CD14-positive monocyte (primary cell): ENCODE results near the gene PARP15. TPM values are rescaled to one million over a fixed set of nuclear protein-coding genes. Genes with fewer than 3 reads are reported as not detected.

Experiments
- DNase-seq, 3 donors: peaks; one replicate each; pipeline ENCODE4 v3.0.0-alpha.2; 2011 to 2022
- H2AFZ ChIP-seq: 2 replicates; pipeline ENCODE4 v1.6.0; 2012; ENCODE audit warnings: mild to moderate bottlenecking, low read depth, low read length, inconsistent platforms; ENCODE audit not compliant: insufficient read depth, poor library complexity, severe bottlenecking
- H3K27ac ChIP-seq, 2 donors: 1 replicate in 1 of 2; 2 replicates in 1 of 2; pipeline ENCODE4 v1.5.1; 2012 to 2013; ENCODE audit warnings: low read length in 2 of 2, control low read depth in 1 of 2, inconsistent platforms in 1 of 2, low read depth in 1 of 2, mild to moderate bottlenecking in 1 of 2
- H3K27me3 ChIP-seq, 2 donors: one replicate each; pipeline versions ENCODE4 v1.6.0 to v1.6.1; 2011 to 2013; ENCODE audit warnings: low read length in 2 of 2; ENCODE audit not compliant: control insufficient read depth in 2 of 2, insufficient read depth in 2 of 2
- H3K36me3 ChIP-seq, 2 donors: replicated peaks in 1 of 2; 1 replicate in 1 of 2; 2 replicates in 1 of 2; pipeline versions ENCODE4 v1.5.1 to v1.6.1; 2012 to 2013; ENCODE audit warnings: low read length in 2 of 2, control low read depth in 1 of 2, inconsistent platforms in 1 of 2, mild to moderate bottlenecking in 1 of 2; ENCODE audit not compliant: insufficient read depth in 2 of 2, control insufficient read depth in 1 of 2
- H3K4me1 ChIP-seq, 2 donors: 1 replicate in 1 of 2; 2 replicates in 1 of 2; pipeline versions ENCODE4 v1.5.1 to v1.6.1; 2012 to 2013; ENCODE audit warnings: low read length in 2 of 2, control low read depth in 1 of 2, inconsistent platforms in 1 of 2, mild to moderate bottlenecking in 1 of 2, moderate library complexity in 1 of 2; ENCODE audit not compliant: insufficient read depth in 2 of 2, control insufficient read depth in 1 of 2
- H3K4me2 ChIP-seq: replicated peaks from 2 replicates; pipeline ENCODE3; 2012; ENCODE audit warnings: low read length, moderate library complexity, mild to moderate bottlenecking; ENCODE audit not compliant: poor library complexity, severe bottlenecking; ENCODE audit errors: extremely low read depth
- H3K4me3 ChIP-seq, 3 experiments: fragments of 200-600 bp in 1 of 3; sonication (generic) in 1 of 3; replicated peaks in 1 of 3; 1 replicate in 2 of 3; 2 replicates in 1 of 3; pipeline ENCODE4 v1.5.1; 2011 to 2013; ENCODE audit warnings: low read length in 3 of 3, mild to moderate bottlenecking in 3 of 3, control low read depth in 2 of 3, low read depth in 2 of 3, inconsistent platforms in 1 of 3, moderate library complexity in 1 of 3
- H3K79me2 ChIP-seq: 2 replicates; pipeline ENCODE4 v1.6.0; 2012; ENCODE audit warnings: mild to moderate bottlenecking, control low read depth, inconsistent platforms, low read length, moderate library complexity; ENCODE audit not compliant: insufficient read depth
- H3K9ac ChIP-seq: 2 replicates; pipeline ENCODE4 v1.6.0; 2017; ENCODE audit warnings: low read length, mild to moderate bottlenecking; ENCODE audit not compliant: insufficient read depth, poor library complexity, severe bottlenecking
- H3K9me3 ChIP-seq, 2 donors: replicated peaks in 1 of 2; 1 replicate in 1 of 2; 2 replicates in 1 of 2; pipeline versions ENCODE4 v1.5.1 to v1.6.1; 2012 to 2013; ENCODE audit warnings: low read length in 2 of 2, control low read depth in 1 of 2; ENCODE audit not compliant: control insufficient read depth in 1 of 2, insufficient read depth in 1 of 2
- H4K20me1 ChIP-seq: 2 replicates; pipeline ENCODE4 v1.6.0; 2012; ENCODE audit warnings: mild to moderate bottlenecking, low read length, control low read depth, moderate library complexity; ENCODE audit not compliant: insufficient read depth
- H3K27ac Mint-ChIP-seq, 7 donors: one replicate each; pipeline ENCODE4 v1.8.0; 2020; ENCODE audit warnings: mild to moderate bottlenecking in 7 of 7, mixed read lengths in 7 of 7, moderate library complexity in 6 of 7, inconsistent platforms in 2 of 7
- H3K27me3 Mint-ChIP-seq, 3 donors: one replicate each; pipeline ENCODE4 v1.8.0; 2021 to 2022; ENCODE audit warnings: low read depth in 3 of 3, mild to moderate bottlenecking in 3 of 3, mixed read lengths in 3 of 3, moderate library complexity in 3 of 3, inconsistent platforms in 1 of 3
- H3K36me3 Mint-ChIP-seq, 2 donors: one replicate each; pipeline ENCODE4 v1.8.0; 2020; ENCODE audit warnings: mixed read lengths in 2 of 2, inconsistent platforms in 1 of 2, mild to moderate bottlenecking in 1 of 2
- H3K4me1 Mint-ChIP-seq: one replicate; pipeline ENCODE4 v1.8.0; 2020; ENCODE audit warnings: mild to moderate bottlenecking, mixed read lengths
- H3K4me3 Mint-ChIP-seq, 2 donors: one replicate each; pipeline ENCODE4 v1.8.0; 2020; ENCODE audit warnings: mild to moderate bottlenecking in 2 of 2, mixed read lengths in 2 of 2, moderate library complexity in 1 of 2
- H3K9me3 Mint-ChIP-seq, 7 donors: one replicate each; pipeline ENCODE4 v1.8.0; 2020 to 2022; ENCODE audit warnings: mixed read lengths in 7 of 7, mild to moderate bottlenecking in 6 of 7, moderate library complexity in 6 of 7, inconsistent platforms in 2 of 7
- CTCF ChIP-seq: fragments of 200-600 bp; IDR thresholded peaks from one replicate; pipeline ENCODE4 v1.8.0; 2022; ENCODE audit warnings: antibody characterized with exemption, mild to moderate bottlenecking
- WGBS: methylation state at CpG from one replicate; pipeline ENCODE4 v1.1.5; 2013; ENCODE audit warnings: missing lambda C conversion rate; ENCODE audit not compliant: insufficient coverage; 5-methylcytosine and 5-hydroxymethylcytosine counted together
- intact Hi-C, 2 donors: fragments of 100-400 bp; cut with micrococcal nuclease; formaldehyde crosslinking; loops; one replicate each; pipeline versions ENCODE4 v1.15.0 to v1.15.1; 2023
- polyA plus RNA-seq, 3 donors: library from polyadenylated mRNA; depleted of rRNA in 1 of 3; unstranded in 2 of 3; stranded (reverse) in 1 of 3; fragments of 300-500 nt in 2 of 3; fragments of >200 nt in 1 of 3; fragmentation: Illumina TruSeq in 2 of 3; gene quantifications; 1 replicate in 2 of 3; 2 replicates in 1 of 3; pipeline ENCODE4 v1.2.3, GENCODE V29; 2012 to 2021

Gene PARP15
- polyA plus RNA-seq, 3 donors, result 0.23 to 4.4 (median 0.28) TPM

GRCh38 chr3:122636697-122637096 is 59.2 kb downstream of the PARP15 start:
- Mint-ChIP-seq H3K27ac (no peak overlapping the region), H3K36me3 (no peaks in the 10 kb centered on the region), H3K4me1 (peaks cover 3% of the 10 kb centered on the region), H3K9me3 (no peaks in the 10 kb centered on the region), H3K27me3 (no peaks in the 10 kb centered on the region), H3K4me3 (no peak overlapping the region)
- Histone ChIP-seq H3K4me1 (no peaks in the 10 kb centered on the region), H3K9me3 (no peaks in the 10 kb centered on the region), H4K20me1 (no peaks in the 10 kb centered on the region), H3K79me2 (no peaks in the 10 kb centered on the region), H3K4me3 (no peak overlapping the region), H3K27ac (no peak overlapping the region), H3K36me3 (no peaks in the 10 kb centered on the region), H3K27me3 (no peaks in the 10 kb centered on the region), H3K9ac (no peak overlapping the region), H3K4me2 (no peak overlapping the region), H2AFZ (no peak overlapping the region)
- DNase-seq, result no peak
- WGBS, result 100% methylated on average over 1 of the region's 3 CpGs
- intact Hi-C loops, result no loop called here
- no peak for TF ChIP-seq CTCF

- DNase-seq, result no peak
- H3K36me3 ChIP-seq, result no peaks in the 10 kb centered on the region
- intact Hi-C loops, result no loop called here
- no peak overlapping the region for H3K27ac ChIP-seq
- no peak overlapping the region for H3K4me3 ChIP-seq
- no peaks in the 10 kb centered on the region for H3K27me3 ChIP-seq
- H2AFZ ChIP-seq, result no peak overlapping the region
- H3K4me2 ChIP-seq, result no peak overlapping the region
- no peak overlapping the region for H3K9ac ChIP-seq
- Mint-ChIP-seq H3K4me3 (no peak overlapping the region), H3K27me3 (peaks cover 0 to 3% (median 1%) of the 10 kb centered on the region in 3 donors), H3K4me1 (peaks cover 3% of the 10 kb centered on the region), H3K9me3 (no peaks in the 10 kb centered on the region), H3K36me3 (no peaks in the 10 kb centered on the region), H3K27ac (no peak overlapping the region)
- no peaks in the 10 kb centered on the region for H3K79me2 ChIP-seq
- H3K9me3 ChIP-seq, result no peaks in the 10 kb centered on the region
- H3K4me1 ChIP-seq, result no peaks in the 10 kb centered on the region
- no peak for TF ChIP-seq CTCF
- H4K20me1 ChIP-seq, result no peaks in the 10 kb centered on the region
Observed at GRCh38 chr3:122640437-122640999, 63.1 kb downstream of the PARP15 start.
